A549 (cell line): ENCODE data around the gene HOXB7. TPM values are rescaled to one million over a fixed set of nuclear protein-coding genes. Genes with fewer than 3 reads are reported as not detected.
A peak's percentile ranks its signal among the peaks of the same experiment; 100 is the strongest.

Experiments used
- ATAC-seq, 2 experiments: fragments of 200-7000 bp in 1 of 2; fragments of >200 bp in 1 of 2; cut with Nextera tagmentation in 1 of 2; cut with Tn5 transposase in 1 of 2; 3 replicates each; pipeline versions ENCODE4 v1.8.0 to v1.9.1; 2018 to 2020; ENCODE audit warnings: mild to moderate bottlenecking in 1 of 2, moderate library complexity in 1 of 2
- CTCF ChIA-PET: fragments of 300-600 bp; sonication (Branson Sonifier 250); formaldehyde crosslinking; extraction: SDS; loops from one replicate; lab custom pipeline; 2021; ENCODE audit warnings: antibody characterized with exemption, inconsistent platforms; lab: Yijun Ruan, JAX
- POLR2A ChIA-PET: fragments of 350-600 bp; formaldehyde crosslinking; extraction: SDS; loops from one replicate; lab custom pipeline; 2021; ENCODE audit warnings: antibody characterized with exemption, inconsistent platforms; lab: Yijun Ruan, JAX
- DNase-seq, 2 experiments: peaks; one replicate each; pipeline versions ENCODE4 v3.0.0 to v3.0.0-alpha.2; 2011 to 2016; ENCODE audit warnings: low read depth in 1 of 2, low spot score in 1 of 2
- FAIRE-seq: peaks from 2 replicates; lab custom pipeline; 2011; peaks lifted over from hg19 to GRCh38; lab: Jason Lieb, UNC
- H3K27ac ChIP-seq, 2 experiments: fragments of >200 bp; sonication (Bioruptor Twin); formaldehyde crosslinking; 3 replicates each; pipeline ENCODE4 v1.5.1; 2016 to 2017
- H3K4me1 ChIP-seq: fragments of >200 bp; sonication (Bioruptor Twin); formaldehyde crosslinking; 3 replicates; pipeline ENCODE4 v1.6.1; 2016
- H3K4me2 ChIP-seq: fragments of >200 bp; sonication (Bioruptor Twin); formaldehyde crosslinking; 3 replicates; pipeline ENCODE4 v1.6.1; 2016
- H3K4me3 ChIP-seq: fragments of >200 bp; sonication (Bioruptor Twin); formaldehyde crosslinking; 3 replicates; pipeline ENCODE4 v1.5.1; 2016
- H3K9me3 ChIP-seq: fragments of >200 bp; sonication (Bioruptor Twin); formaldehyde crosslinking; 3 replicates; pipeline ENCODE4 v1.6.1; 2016
- BCL3 ChIP-seq: fragments of >200 bp; sonication (Bioruptor Twin); formaldehyde crosslinking; IDR thresholded peaks from 3 replicates; pipeline ENCODE4 v1.6.1; 2016
- BHLHE40 ChIP-seq: IDR thresholded peaks from 2 replicates; pipeline ENCODE4 v1.6.1; 2012; ENCODE audit warnings: low read depth, low read length, inconsistent platforms
- CBX8 ChIP-seq: fragments of 200-600 bp; sonication (generic); IDR thresholded peaks from 2 replicates; pipeline ENCODE4 v1.6.1; 2016
- EHF ChIP-seq: fragments of 250-450 bp; sonication (Bioruptor Pico); IDR thresholded peaks from 2 replicates; pipeline ENCODE4 v1.5.0; 2020; ENCODE audit warnings: mild to moderate bottlenecking
- EHMT2 ChIP-seq: fragments of 200-600 bp; sonication (generic); IDR thresholded peaks from 2 replicates; pipeline ENCODE4 v1.6.1; 2016; ENCODE audit warnings: antibody characterized with exemption, low read depth, mild to moderate bottlenecking, moderate library complexity
- EP300 ChIP-seq, 2 experiments: fragments of >200 bp; sonication (Bioruptor Twin); formaldehyde crosslinking; IDR thresholded peaks; 2 replicates in 1 of 2; 3 replicates in 1 of 2; pipeline ENCODE4 v1.6.1; 2016 to 2017
- ESRRA ChIP-seq: fragments of 150-350 bp; IDR thresholded peaks from 2 replicates; pipeline ENCODE4 v1.6.1; 2014; ENCODE audit warnings: mild to moderate bottlenecking, low read length, borderline replicate concordance
- FOXS1 ChIP-seq: fragments of 250-450 bp; sonication (Bioruptor Pico); IDR thresholded peaks from 2 replicates; pipeline ENCODE4 v1.5.0; 2020; ENCODE audit warnings: mild to moderate bottlenecking, moderate library complexity
- GATA3 ChIP-seq: IDR thresholded peaks from 2 replicates; pipeline ENCODE4 v1.6.1; 2012; ENCODE audit warnings: borderline replicate concordance
- HDAC2 ChIP-seq: fragments of 200-600 bp; sonication (generic); IDR thresholded peaks from 2 replicates; pipeline ENCODE4 v1.6.1; 2016
- HES2 ChIP-seq: fragments of >200 bp; sonication (Bioruptor Twin); formaldehyde crosslinking; IDR thresholded peaks from 2 replicates; pipeline ENCODE4 v1.6.1; 2016
- HEYL ChIP-seq: fragments of 250-450 bp; sonication (Bioruptor Pico); IDR thresholded peaks from 2 replicates; pipeline ENCODE4 v1.8.0; 2021; ENCODE audit warnings: mild to moderate bottlenecking, moderate library complexity
- HMGXB4 ChIP-seq: fragments of 250-450 bp; sonication (Bioruptor Pico); IDR thresholded peaks from 2 replicates; pipeline ENCODE4 v1.5.0; 2021; ENCODE audit warnings: mild to moderate bottlenecking, moderate library complexity, borderline replicate concordance
- HOXB13 ChIP-seq: fragments of 250-450 bp; sonication (Bioruptor Pico); IDR thresholded peaks from 2 replicates; pipeline ENCODE4 v1.5.0; 2020; ENCODE audit warnings: low read depth, mild to moderate bottlenecking, moderate library complexity
- JUNB ChIP-seq: fragments of >200 bp; sonication (Bioruptor Twin); formaldehyde crosslinking; IDR thresholded peaks from 2 replicates; pipeline ENCODE4 v1.6.1; 2016
- MAZ ChIP-seq: fragments of 150-350 bp; IDR thresholded peaks from 2 replicates; pipeline ENCODE4 v1.6.1; 2014; ENCODE audit warnings: antibody characterized with exemption, low read depth, low read length, borderline replicate concordance
- MYC ChIP-seq: IDR thresholded peaks from 2 replicates; pipeline ENCODE4 v1.6.1; 2012; ENCODE audit warnings: mild to moderate bottlenecking, inconsistent platforms, low read length, improper control_type of control experiment, borderline replicate concordance
- NFE2L2 ChIP-seq: fragments of 150-350 bp; conservative IDR thresholded peaks from 2 replicates; pipeline ENCODE4 v1.6.1; 2014; ENCODE audit warnings: low read length
- PHF8 ChIP-seq: fragments of 200-600 bp; sonication (generic); IDR thresholded peaks from 2 replicates; pipeline ENCODE4 v1.6.1; 2016; ENCODE audit warnings: low read depth, mild to moderate bottlenecking, antibody characterized with exemption, moderate library complexity, borderline replicate concordance
- POLR2AphosphoS2 ChIP-seq: conservative IDR thresholded peaks from 2 replicates; pipeline ENCODE4 v1.6.1; 2012; ENCODE audit warnings: low read length, improper control_type of control experiment, inconsistent platforms
- RAD21 ChIP-seq, 2 experiments: fragments of >200 bp in 1 of 2; sonication (Bioruptor Twin) in 1 of 2; formaldehyde crosslinking in 1 of 2; IDR thresholded peaks in 1 of 2; conservative IDR thresholded peaks in 1 of 2; 2 replicates in 1 of 2; 3 replicates in 1 of 2; pipeline ENCODE4 v1.6.1; 2012 to 2018; ENCODE audit warnings: inconsistent platforms in 1 of 2
- RARB ChIP-seq: fragments of 250-450 bp; sonication (Bioruptor Pico); IDR thresholded peaks from 2 replicates; pipeline ENCODE4 v1.8.0; 2021; ENCODE audit warnings: mild to moderate bottlenecking, moderate library complexity
- RFX5 ChIP-seq: fragments of 450-650 bp; IDR thresholded peaks from 2 replicates; pipeline ENCODE4 v1.7.1; 2014; ENCODE audit warnings: antibody characterized with exemption, mild to moderate bottlenecking, moderate library complexity
- SMC3 ChIP-seq: fragments of >200 bp; sonication (Bioruptor Twin); formaldehyde crosslinking; IDR thresholded peaks from 3 replicates; pipeline ENCODE4 v1.6.1; 2018; ENCODE audit warnings: inconsistent platforms
- ZSCAN20 ChIP-seq: fragments of 250-450 bp; sonication (Bioruptor Pico); IDR thresholded peaks from 2 replicates; pipeline ENCODE4 v1.8.0; 2022; ENCODE audit warnings: mild to moderate bottlenecking, moderate library complexity
- WGBS: methylation state at CpG from one replicate; pipeline ENCODE4 v1.1.6; 2017; ENCODE audit errors: missing lambda C conversion rate; 5-methylcytosine and 5-hydroxymethylcytosine counted together
- polyA plus RNA-seq, 4 experiments: library from polyadenylated mRNA; depleted of rRNA in 3 of 4; stranded (reverse); fragments of >200 nt; fragmentation: RNase III in 1 of 4; extraction: RNeasy Plus Mini Kit Qiagen cat#74134 plus additional on column Dnase treatment in 1 of 4; gene quantifications; 2 replicates in 3 of 4; 3 replicates in 1 of 4; pipeline ENCODE4 v1.2.3, GENCODE V29; 2011 to 2017

HOXB7 gene
- polyA plus RNA-seq, 2 of the 4 experiments (the other 2 are of a cell fraction): 22.3 to 32.3 TPM

GRCh38 chr17:48587276-48588073 lies 23.3 kb downstream of the HOXB7 start:
- peak overlapping the region; percentile 15; the same call in 2 of the 3 replicates for H3K4me2 ChIP-seq
- POLR2A ChIA-PET: interaction anchor here (1.2 kb wide), 1 partner anchor 17 kb away, joined by 3 read pairs; no protein-coding TSS in a partner anchor
- no peaks in the 10 kb centered on the region for H3K9me3 ChIP-seq
- no peak overlapping the region for H3K4me3 ChIP-seq
- CTCF ChIA-PET: interaction anchor here (0.7 to 3.5 kb wide), 25 partner anchors 22 to 543 kb away, joined by 3 to 19 read pairs (median 3); no protein-coding TSS in a partner anchor
- TF ChIP-seq RARB (CRISPR knock-in tag) (no peak), HOXB13 (no peak), ZSCAN20 (CRISPR knock-in tag) (no peak), BCL3 (no peak), PHF8 (no peak), CBX8 (no peak), JUNB (no peak), RFX5 (no peak), HDAC2 (no peak), ESRRA (no peak), SMC3 (no peak), MYC (no peak), RAD21 (conservative IDR thresholded peaks at IDR 0.05 in 1 of 2, IDR thresholded peaks at IDR 0.05 in 1 of 2) (no peak), HMGXB4 (CRISPR knock-in tag) (no peak), HES2 (no peak), NFE2L2 (no peak), GATA3 (no peak)
- WGBS: 67% methylated on average over 5 of the region's 5 CpGs
- peak overlapping the region; percentile 41 to 61; a peak in 4 of 6 replicates for H3K27ac ChIP-seq
- peaks cover 21% of the 10 kb centered on the region for H3K4me1 ChIP-seq
- ATAC-seq (no peak), FAIRE-seq (no peak), DNase-seq (peak in 1 of 2 experiments; percentile 39)

GRCh38 chr17:48586355-48587258 lies 24.2 kb downstream of the HOXB7 start:
- POLR2A ChIA-PET: no interaction called here
- no peak overlapping the region; the same call in 2 of the 3 replicates for H3K4me3 ChIP-seq
- TF ChIP-seq HMGXB4 (CRISPR knock-in tag) (no peak), RARB (CRISPR knock-in tag) (no peak), EHF (CRISPR knock-in tag) (no peak), POLR2AphosphoS2 (no peak), JUNB (no peak), FOXS1 (no peak), BHLHE40 (no peak), HEYL (CRISPR knock-in tag) (no peak), EHMT2 (no peak), MAZ (no peak), HES2 (no peak), EP300 (IDR thresholded peaks at IDR 0.05) (no peak)
- no peak for FAIRE-seq
- H3K4me2 ChIP-seq: peak overlapping the region; percentile 99
- no peak for DNase-seq
- 87% methylated on average over 34 of the region's 34 CpGs for WGBS
- ATAC-seq: no peak
- peaks cover 21% of the 10 kb centered on the region for H3K4me1 ChIP-seq
- CTCF ChIA-PET: interaction anchor here (1.0 to 3.5 kb wide), 10 partner anchors 23 to 371 kb away, joined by 3 to 19 read pairs (median 4); no protein-coding TSS in a partner anchor
- no peaks in the 10 kb centered on the region for H3K9me3 ChIP-seq
- H3K27ac ChIP-seq: peak overlapping the region; percentile 71 to 86; a peak in 5 of 6 replicates
